Suprapubic skin (tissue), 3 donors: ENCODE data around the gene GPR148.

Source experiments
- POLR2A ChIP-seq, 2 donors: fragments of 450-650 bp; IDR thresholded peaks; one replicate each; pipeline ENCODE4 v1.6.1; 2017; ENCODE audit warnings: antibody characterized with exemption in 2 of 2, mild to moderate bottlenecking in 2 of 2, moderate library complexity in 2 of 2
- TF ChIP-seq, protein P1 (sequence below), 2 donors: fragments of 200-600 bp in 1 of 2; fragments of 450-650 bp in 1 of 2; sonication (generic) in 1 of 2; IDR thresholded peaks; one replicate each; pipeline ENCODE4 v1.5.1; 2016 to 2019; ENCODE audit warnings: antibody characterized with exemption in 2 of 2, mild to moderate bottlenecking in 1 of 2, moderate library complexity in 1 of 2

DNA sequence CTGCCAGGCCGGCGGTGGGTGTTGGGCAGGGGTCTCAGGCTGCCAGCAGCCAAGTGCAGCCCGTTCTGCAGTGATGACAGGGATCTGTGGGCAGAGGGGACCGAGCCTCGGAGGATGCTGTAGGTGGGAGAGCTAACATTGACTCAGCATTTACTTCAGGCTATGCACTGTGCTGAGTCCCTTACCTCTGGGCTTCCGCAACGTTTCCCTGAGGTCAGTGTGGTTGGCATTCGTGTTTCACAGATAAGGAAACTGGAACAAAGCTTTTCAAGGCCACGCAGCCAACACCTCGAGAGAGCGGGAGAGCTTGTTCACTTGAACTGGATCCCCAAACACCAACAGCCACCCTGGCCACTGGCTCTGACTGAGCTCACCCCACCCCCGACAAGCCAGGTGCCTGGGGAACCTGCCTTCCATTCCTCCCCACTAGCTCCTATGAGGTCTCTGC, 839 bp upstream of the GPR148 start:
- TF ChIP-seq, protein P1, sequence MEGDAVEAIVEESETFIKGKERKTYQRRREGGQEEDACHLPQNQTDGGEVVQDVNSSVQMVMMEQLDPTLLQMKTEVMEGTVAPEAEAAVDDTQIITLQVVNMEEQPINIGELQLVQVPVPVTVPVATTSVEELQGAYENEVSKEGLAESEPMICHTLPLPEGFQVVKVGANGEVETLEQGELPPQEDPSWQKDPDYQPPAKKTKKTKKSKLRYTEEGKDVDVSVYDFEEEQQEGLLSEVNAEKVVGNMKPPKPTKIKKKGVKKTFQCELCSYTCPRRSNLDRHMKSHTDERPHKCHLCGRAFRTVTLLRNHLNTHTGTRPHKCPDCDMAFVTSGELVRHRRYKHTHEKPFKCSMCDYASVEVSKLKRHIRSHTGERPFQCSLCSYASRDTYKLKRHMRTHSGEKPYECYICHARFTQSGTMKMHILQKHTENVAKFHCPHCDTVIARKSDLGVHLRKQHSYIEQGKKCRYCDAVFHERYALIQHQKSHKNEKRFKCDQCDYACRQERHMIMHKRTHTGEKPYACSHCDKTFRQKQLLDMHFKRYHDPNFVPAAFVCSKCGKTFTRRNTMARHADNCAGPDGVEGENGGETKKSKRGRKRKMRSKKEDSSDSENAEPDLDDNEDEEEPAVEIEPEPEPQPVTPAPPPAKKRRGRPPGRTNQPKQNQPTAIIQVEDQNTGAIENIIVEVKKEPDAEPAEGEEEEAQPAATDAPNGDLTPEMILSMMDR (IDR thresholded peaks at IDR 0.05) = no peak
- no peak for TF ChIP-seq POLR2A (IDR thresholded peaks at IDR 0.05)
